Activated naive CD8-positive, alpha-beta T cell treated with anti-CD3 and anti-CD28 coated beads, Interleukin-2, amount 10 ng/mL, durations not matched to agents 7 days and 5 days (primary cell): ENCODE measurements around the gene SLC16A6. TPM values are rescaled to one million over a fixed set of nuclear protein-coding genes. Genes with fewer than 3 reads are reported as not detected.
"Not testable (repeated sequence)": the region's sequence is repeated elsewhere in the genome, so short reads cannot be mapped to it uniquely, and the experiment has no call there.

ENCODE experiments used
- ATAC-seq: fragments of 150-1000 bp; cut with Tn5 transposase; one replicate; pipeline ENCODE4 v1.10.0; 2021; ENCODE audit warnings: low read depth, moderate library complexity
- POLR2A ChIA-PET: fragments of 350-600 bp; sonication (Branson Sonifier 250); formaldehyde crosslinking; loops from one replicate; lab custom pipeline; 2021; ENCODE audit warnings: antibody characterized with exemption; lab: Charles Lee
- DNase-seq: peaks from one replicate; pipeline ENCODE4 v3.0.0; 2021
- H3K27ac Mint-ChIP-seq: one replicate; pipeline ENCODE4 v1.8.0; 2022; ENCODE audit warnings: mild to moderate bottlenecking, mixed read lengths
- H3K27me3 Mint-ChIP-seq: one replicate; pipeline ENCODE4 v1.8.0; 2022; ENCODE audit warnings: mild to moderate bottlenecking, moderate library complexity, mixed read lengths
- H3K36me3 Mint-ChIP-seq: one replicate; pipeline ENCODE4 v1.8.0; 2021; ENCODE audit warnings: mild to moderate bottlenecking, mixed read lengths
- H3K4me1 Mint-ChIP-seq: one replicate; pipeline ENCODE4 v1.8.0; 2021; ENCODE audit warnings: mixed read lengths
- H3K4me3 Mint-ChIP-seq: one replicate; pipeline ENCODE4 v1.8.0; 2022; ENCODE audit warnings: mild to moderate bottlenecking, moderate library complexity, mixed read lengths
- H3K9me3 Mint-ChIP-seq: one replicate; pipeline ENCODE4 v1.8.0; 2021; ENCODE audit warnings: mixed read lengths
- total RNA-seq, 2 experiments: library from RNA; stranded (reverse); gene quantifications; one replicate each; pipeline ENCODE4 v1.2.3, GENCODE V29; 2021

SLC16A6 gene
- total RNA-seq, 2 experiments from 2014 or later = 5.8 to 6.5 TPM

DNA sequence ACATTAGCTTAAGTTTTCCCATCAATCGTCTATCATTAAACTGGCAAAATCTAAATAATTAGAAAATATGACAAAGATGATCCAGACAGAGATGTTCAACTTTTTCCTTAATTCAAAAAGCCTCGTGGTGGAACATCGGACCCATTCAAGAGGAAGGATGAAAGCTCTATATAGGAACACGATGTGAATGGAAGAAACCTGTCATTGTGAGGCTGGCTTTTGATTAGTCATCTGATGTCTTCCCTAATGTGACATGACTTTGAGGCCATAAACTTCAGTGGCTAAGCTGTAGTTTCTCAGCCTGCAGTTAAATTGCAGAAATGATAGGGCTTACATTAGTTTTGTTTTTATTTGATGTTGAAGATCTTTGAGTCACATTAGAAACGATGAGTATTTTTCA, 42.0 kb downstream of the SLC16A6 start:
- DNase-seq (no peak), ATAC-seq (no peak)
- POLR2A ChIA-PET = interaction anchor here (1.3 to 4.0 kb wide), 12 partner anchors 8 to 210 kb away, joined by 3 to 95 read pairs (median 12); partner anchors contain the start of genes ARSG, SLC16A6 and WIPI1
- Mint-ChIP-seq H3K4me1 (peaks cover 40% of the 10 kb centered on the region), H3K27me3 (no peaks in the 10 kb centered on the region), H3K27ac (peak overlapping the region; percentile 98), H3K9me3 (no peaks in the 10 kb centered on the region), H3K36me3 (peaks cover 26% of the 10 kb centered on the region), H3K4me3 (peak overlapping the region; percentile 89)

DNA sequence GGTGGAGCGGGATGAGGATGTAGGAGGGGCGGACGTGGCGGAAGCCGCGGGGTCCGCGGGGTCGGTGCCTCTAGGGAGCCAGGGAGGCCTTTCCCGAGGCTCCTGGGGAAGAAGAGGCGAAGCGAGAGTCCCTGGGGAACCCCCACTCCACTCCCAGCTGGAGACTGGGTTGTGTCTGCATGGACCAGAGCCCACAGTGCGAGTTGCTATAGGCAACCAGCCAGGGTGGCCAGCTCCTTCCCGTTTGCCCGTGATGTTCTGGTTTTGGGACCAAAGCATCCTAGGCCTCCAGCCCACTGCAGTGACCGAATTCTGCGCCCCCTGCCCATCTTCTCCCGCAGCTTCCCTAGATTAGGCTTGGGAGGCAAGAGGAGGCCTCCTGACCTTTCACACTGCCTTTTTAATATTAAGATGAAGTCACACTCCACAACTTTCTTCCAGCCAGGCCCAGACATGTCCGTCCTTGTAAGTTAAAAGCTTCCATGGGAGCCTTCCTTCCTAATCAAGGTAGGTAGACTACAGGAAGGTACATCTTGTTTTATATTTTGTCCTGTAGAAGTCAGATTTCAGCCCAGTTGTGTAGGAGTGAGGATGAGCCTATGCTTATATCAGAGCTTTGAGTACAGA, 42.6 kb downstream of the SLC16A6 start:
- Mint-ChIP-seq H3K4me3 (peak overlapping the region; percentile 89), H3K4me1 (peaks cover 35% of the 10 kb centered on the region), H3K36me3 (peaks cover 27% of the 10 kb centered on the region), H3K9me3 (no peaks in the 10 kb centered on the region), H3K27me3 (no peaks in the 10 kb centered on the region), H3K27ac (peak overlapping the region; percentile 98)
- ATAC-seq (no peak), DNase-seq (no peak)
- POLR2A ChIA-PET = interaction anchor here (0.5 to 4.0 kb wide), 19 partner anchors 8 to 240 kb away, joined by 3 to 95 read pairs (median 8); partner anchors contain the start of genes ARSG, SLC16A6 and WIPI1

DNA sequence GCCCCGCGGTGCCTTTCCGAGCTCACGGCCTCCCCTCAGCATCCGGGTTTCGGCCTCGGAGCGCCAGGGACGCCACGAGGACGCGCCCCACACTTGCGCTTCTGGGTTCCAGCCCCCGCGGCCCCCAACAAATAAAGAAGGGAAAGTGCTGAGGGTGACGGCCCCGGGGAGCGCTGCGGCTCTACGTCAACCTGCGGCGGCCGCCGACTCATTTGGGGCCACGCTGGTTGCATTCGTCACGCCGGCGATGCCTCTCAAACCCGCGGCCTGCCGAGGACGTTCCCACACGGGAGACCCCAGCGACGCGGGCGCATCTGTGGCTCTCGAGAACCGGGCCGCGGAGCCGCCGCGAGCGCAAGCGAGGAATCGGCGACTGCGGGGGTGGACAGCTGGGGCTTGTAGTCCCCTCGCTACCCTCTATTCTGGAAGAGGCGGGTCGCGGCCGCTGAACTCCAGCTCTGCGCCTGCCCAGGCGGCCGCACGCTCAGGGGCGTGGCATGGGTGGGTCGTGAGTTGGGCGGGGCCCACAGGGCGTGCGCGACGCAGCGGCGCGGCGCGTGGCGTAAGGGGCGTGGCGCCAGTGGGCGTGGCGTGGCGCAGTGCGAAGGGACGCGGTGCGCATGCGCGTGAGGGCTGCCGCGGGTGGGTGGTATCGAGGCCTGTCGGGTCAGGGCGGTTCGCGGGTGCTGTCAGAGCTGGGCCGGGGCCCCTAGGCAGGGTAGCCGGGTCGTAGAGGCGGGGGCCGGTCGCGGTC, 43.3 kb downstream of the SLC16A6 start, which contains the start of gene AMZ2:
TSS of gene AMZ2 (plus strand) at position 599 of the 754 bp plus-strand sequence. CDS start 2,145 bp downstream, outside the sequence.
- Mint-ChIP-seq H3K4me1 (peaks cover 30% of the 10 kb centered on the region), H3K27ac (peak within 1 kb of the TSS; percentile 98), H3K27me3 (no peaks in the 10 kb centered on the region), H3K36me3 (peaks cover 23% of the 10 kb centered on the region), H3K9me3 (no peaks in the 10 kb centered on the region), H3K4me3 (peak within 1 kb of the TSS; percentile 89)
- peak; percentile 87 for ATAC-seq
- peak; percentile 100 for DNase-seq
- POLR2A ChIA-PET = interaction anchor here (0.5 to 4.0 kb wide), 22 partner anchors 8 to 255 kb away, joined by 3 to 95 read pairs (median 6); partner anchors contain the start of genes ARSG, SLC16A6 and WIPI1

DNA sequence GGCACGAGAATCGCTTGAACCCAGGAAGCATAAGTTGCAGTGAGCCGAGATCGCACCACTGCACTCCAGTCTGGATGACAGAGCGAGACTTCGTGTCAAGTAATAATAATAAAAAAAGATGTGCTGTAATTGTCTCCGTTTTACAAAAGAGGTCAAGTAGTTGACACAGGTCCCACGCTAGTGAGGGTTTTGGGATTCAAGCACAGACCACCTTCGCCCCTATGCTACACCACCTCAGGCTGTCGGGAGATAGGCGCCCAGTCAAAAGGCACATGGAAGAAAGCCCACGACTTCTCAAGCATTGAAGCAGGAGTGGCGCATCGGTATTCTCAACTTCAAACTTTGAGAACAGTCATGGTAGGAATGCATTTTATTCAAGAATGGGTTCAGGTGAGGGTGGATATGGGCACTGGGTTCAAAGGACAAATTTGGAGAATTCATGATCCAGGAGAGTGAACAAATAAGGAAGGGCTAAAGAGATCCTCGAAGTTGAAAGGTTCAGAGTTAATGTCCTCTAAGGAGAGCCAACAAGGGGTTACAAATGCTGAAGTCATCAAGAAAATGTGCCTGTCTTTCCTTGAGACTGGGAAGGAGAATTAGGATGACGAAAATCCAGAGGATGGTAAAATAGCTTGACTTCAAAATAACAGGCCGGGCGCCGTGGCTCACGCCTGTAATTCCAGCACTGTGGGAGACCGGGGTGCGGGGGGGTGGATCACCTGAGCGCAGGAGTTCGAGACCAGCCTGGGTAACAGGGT, 44.5 kb downstream of the SLC16A6 start:
- peaks cover 27% of the 10 kb centered on the region for H3K4me1 Mint-ChIP-seq
- POLR2A ChIA-PET = interaction anchor here (0.6 to 4.0 kb wide), 14 partner anchors 9 to 257 kb away, joined by 3 to 95 read pairs (median 12); partner anchors contain the start of genes ARSG, SLC16A6 and WIPI1
- DNase-seq (no peak), ATAC-seq (no peak)
- H3K27ac Mint-ChIP-seq = peak overlapping the region; percentile 98
- no peaks in the 10 kb centered on the region for H3K27me3 Mint-ChIP-seq
- peak overlapping the region; percentile 89 for H3K4me3 Mint-ChIP-seq
- no peaks in the 10 kb centered on the region for H3K9me3 Mint-ChIP-seq
- peaks cover 15% of the 10 kb centered on the region for H3K36me3 Mint-ChIP-seq

DNA sequence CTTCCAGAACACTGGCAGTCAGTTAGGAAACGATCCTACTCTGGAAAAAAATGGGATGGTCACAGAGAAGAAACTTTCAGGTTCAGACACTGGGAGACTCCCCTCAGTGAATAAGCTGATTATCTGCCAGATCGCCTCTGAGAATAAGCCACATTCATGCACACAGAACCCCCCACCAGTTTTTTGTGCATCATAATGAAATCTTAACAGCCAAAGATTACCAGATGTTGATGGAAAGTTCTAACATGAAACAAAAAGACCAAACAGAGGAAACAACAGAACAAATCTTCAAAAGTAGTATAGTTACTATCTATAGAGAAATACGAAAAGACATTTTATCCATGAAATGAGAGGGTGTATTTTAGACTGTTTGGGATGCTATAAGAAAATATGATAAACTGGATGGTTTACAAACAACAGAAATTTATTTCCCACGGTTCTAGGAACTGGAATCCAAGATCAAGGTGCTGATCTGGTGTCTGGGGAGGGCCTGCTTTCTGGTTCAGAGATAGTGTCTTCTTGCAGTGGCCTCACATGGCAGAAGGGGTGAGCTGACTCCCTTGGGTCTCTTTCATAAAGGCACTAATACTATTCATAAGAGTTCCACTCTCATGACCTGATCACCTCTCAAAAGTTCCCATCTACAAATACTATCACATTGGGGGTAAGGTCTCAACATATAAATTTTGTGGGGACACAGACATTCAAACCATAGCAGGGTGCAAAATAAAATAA, 51.1 kb downstream of the SLC16A6 start:
- DNase-seq (no peak), ATAC-seq (no peak)
- no peaks in the 10 kb centered on the region for H3K9me3 Mint-ChIP-seq
- POLR2A ChIA-PET = interaction anchor here (1.0 to 4.9 kb wide), 3 partner anchors 34 to 223 kb away, joined by 3 to 37 read pairs (median 4); no protein-coding TSS in a partner anchor
- peaks cover 13% of the 10 kb centered on the region for H3K36me3 Mint-ChIP-seq
- H3K4me1 Mint-ChIP-seq = peaks cover 38% of the 10 kb centered on the region
- H3K27me3 Mint-ChIP-seq = no peaks in the 10 kb centered on the region
- H3K4me3 Mint-ChIP-seq = peak overlapping the region; percentile 80
- peak overlapping the region; percentile 98 for H3K27ac Mint-ChIP-seq

DNA sequence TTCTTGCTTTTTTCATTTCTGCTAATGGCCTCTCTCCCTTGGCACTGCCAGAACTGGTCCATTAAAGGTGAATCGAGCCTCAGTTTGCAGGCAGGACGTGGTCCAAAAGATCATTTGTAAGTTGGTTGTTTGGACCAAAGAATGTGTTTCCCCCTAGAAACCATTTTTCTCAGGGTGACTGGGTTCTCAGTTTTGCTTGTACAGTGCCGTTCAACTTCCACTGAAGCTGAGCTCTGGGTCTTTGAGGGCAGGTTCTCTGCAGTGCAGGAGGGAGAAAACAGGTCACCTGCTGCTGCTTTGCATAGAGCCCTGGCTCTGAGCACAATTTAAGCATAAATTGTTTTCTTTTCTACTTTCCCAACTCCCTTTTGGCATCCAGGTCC, 52.1 kb downstream of the SLC16A6 start:
- no peaks in the 10 kb centered on the region for H3K27me3 Mint-ChIP-seq
- no peaks in the 10 kb centered on the region for H3K9me3 Mint-ChIP-seq
- peak overlapping the region; percentile 80 for H3K4me3 Mint-ChIP-seq
- peak overlapping the region; percentile 98 for H3K27ac Mint-ChIP-seq
- H3K36me3 Mint-ChIP-seq = peaks cover 13% of the 10 kb centered on the region
- DNase-seq (no peak), ATAC-seq (peak; percentile 31)
- peaks cover 41% of the 10 kb centered on the region for H3K4me1 Mint-ChIP-seq
- POLR2A ChIA-PET = interaction anchor here (0.9 to 5.2 kb wide), 7 partner anchors 9 to 223 kb away, joined by 3 to 95 read pairs (median 4); partner anchors contain the start of gene AMZ2

DNA sequence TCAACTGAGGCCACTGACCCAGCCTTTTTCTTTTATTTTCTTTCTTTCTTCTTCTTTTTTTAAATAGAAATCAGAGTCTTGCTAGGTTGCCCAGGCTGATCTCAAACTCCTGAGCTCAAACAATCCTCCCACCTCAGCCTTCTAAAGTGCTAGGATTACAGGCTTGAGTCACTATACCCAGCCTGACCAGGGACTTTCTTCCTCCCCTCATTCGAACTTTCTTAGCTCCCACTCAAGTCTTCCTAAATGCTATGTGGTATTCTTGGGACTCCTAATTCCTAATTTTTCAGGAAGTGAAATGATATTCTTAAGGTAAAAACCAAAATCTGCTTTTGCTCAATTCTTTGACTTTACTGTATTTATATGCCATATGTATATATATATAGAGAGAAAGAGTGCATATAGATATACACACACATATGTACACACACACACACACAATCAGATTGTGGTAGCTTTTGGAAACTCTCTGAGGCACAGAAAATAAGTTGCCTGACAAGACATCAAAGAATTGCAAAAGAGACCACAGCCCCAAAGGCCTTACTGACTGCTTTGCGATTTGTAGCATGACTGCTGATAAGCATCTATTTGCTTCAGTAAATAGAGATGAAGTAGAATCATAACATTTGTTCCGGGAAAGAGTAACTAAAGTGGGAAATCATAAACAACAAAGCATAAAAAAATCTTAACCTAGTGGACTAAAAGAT, 52.6 kb downstream of the SLC16A6 start:
- Mint-ChIP-seq H3K9me3 (no peaks in the 10 kb centered on the region), H3K4me1 (peaks cover 41% of the 10 kb centered on the region), H3K27ac (peak overlapping the region; percentile 98), H3K4me3 (peak overlapping the region; percentile 80), H3K36me3 (peaks cover 12% of the 10 kb centered on the region), H3K27me3 (no peaks in the 10 kb centered on the region)
- POLR2A ChIA-PET = interaction anchor here (0.7 to 5.2 kb wide), 10 partner anchors 10 to 225 kb away, joined by 3 to 95 read pairs (median 3); partner anchors contain the start of gene AMZ2
- ATAC-seq = peak; percentile 27
- no peak for DNase-seq

DNA sequence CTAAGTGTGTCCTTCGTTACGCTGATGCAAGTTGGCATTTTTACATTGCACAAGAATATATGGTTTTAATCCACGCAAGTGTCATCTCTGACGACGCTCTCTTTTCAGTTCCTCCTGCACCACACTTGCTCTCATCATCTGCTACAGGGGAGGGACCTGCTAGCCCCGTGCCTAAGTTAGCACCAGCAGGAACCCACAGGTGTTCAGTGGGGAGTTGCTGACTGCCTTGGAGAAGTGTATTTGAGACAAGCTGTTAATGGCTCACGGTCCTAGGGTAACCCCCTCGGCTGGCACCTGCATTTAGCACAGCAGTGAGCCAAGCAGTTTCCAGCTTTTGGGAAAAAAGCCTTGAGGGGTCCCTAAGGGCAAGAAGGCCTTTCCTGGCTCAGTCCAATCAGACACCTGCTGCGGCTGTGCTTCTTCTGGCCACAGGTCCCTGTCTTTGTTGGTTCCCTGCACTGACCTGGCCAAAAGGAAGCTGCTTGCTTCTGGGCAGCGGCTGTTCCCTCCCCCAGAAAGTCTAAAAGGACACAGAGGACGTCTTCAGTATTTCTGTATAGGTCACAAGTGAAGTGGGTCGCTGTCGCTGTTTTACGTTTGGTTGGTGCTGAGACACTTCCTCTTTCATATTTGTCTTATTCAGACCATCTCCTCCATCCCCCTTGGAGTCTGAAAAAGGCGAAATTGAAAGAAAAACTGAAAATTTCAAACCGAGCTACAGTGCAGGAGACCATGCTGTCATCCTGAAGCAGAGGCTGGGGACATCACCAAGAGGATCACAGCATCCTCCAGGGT, 53.4 kb downstream of the SLC16A6 start:
- ATAC-seq (peak; percentile 85), DNase-seq (peak; percentile 53)
- peak overlapping the region; percentile 98 for H3K27ac Mint-ChIP-seq
- H3K27me3 Mint-ChIP-seq, H3K9me3 Mint-ChIP-seq: not testable (repeated sequence)
- H3K36me3 Mint-ChIP-seq = peaks cover 12% of the 10 kb centered on the region
- H3K4me1 Mint-ChIP-seq = peaks cover 41% of the 10 kb centered on the region
- POLR2A ChIA-PET = interaction anchor here (0.7 to 5.2 kb wide), 9 partner anchors 11 to 226 kb away, joined by 3 to 95 read pairs (median 3); partner anchors contain the start of gene AMZ2
- peak overlapping the region; percentile 80 for H3K4me3 Mint-ChIP-seq

DNA sequence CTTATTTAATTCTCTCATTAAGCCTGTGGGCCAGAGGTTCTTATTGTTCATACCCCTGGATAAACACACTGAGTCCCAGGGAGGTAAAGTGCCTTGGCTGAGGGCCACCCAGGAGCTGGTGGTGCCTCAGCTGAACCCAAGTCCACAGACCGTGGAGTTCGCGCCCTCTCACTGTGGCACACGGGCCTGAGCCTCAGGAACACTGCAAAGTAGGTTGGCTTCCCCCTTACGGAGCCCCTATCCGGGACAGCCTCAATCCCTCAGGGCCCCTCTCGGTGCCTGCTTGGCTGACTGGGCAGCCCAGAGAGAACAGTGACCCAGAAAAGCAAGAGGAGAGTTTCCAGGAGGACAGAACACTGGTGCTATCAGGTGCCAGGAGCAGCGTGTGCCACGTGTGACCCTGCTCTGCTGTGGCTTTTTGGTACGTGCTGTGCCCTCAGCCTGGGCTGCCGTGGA, 55.6 kb downstream of the SLC16A6 start:
- not testable (repeated sequence) for ATAC-seq, H3K27me3 Mint-ChIP-seq, H3K4me3 Mint-ChIP-seq, H3K9me3 Mint-ChIP-seq, DNase-seq, H3K36me3 Mint-ChIP-seq
- POLR2A ChIA-PET = interaction anchor here (0.7 to 5.2 kb wide), 4 partner anchors 13 to 36 kb away, joined by 3 to 95 read pairs (median 20); partner anchors contain the start of gene AMZ2
- Mint-ChIP-seq H3K4me1 (peaks cover 35% of the 10 kb centered on the region), H3K27ac (peak overlapping the region; percentile 67)

DNA sequence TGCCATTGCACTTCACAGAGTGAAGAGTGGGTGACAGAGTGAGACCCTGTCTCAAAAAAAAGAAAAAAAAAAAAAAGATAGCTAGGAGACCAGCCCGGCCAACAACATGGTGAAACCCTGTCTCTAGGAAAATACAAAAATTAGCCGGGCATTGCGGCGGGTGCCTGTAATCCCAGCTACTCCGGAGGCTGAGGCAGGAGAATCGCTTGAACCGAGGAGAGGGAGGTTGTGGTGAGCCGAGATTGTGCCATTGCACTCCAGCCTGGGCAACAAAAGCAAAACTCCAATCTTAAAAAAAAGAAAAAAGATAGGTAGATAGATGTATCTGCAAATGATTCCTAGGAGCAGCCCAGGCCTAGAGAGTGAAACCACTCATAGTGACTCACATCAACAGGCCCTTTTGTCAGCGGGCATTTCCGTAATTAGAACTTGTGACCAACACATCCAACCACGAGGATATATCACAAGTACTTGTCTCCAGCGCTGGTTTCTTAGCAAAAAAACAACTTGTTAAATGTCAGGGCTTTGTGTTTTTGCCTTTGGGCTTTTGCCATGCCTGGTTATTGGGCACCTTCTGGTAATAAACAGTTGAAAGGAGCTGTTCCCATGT, 56.1 kb downstream of the SLC16A6 start:
- peaks cover 30% of the 10 kb centered on the region for H3K4me1 Mint-ChIP-seq
- peak overlapping the region; percentile 67 for H3K27ac Mint-ChIP-seq
- ATAC-seq, H3K36me3 Mint-ChIP-seq, H3K4me3 Mint-ChIP-seq, H3K27me3 Mint-ChIP-seq, H3K9me3 Mint-ChIP-seq, DNase-seq: not testable (repeated sequence)
- POLR2A ChIA-PET = interaction anchor here (0.7 to 5.2 kb wide), 4 partner anchors 13 to 35 kb away, joined by 3 to 95 read pairs (median 20); partner anchors contain the start of gene AMZ2
